GM23338 (cell line): ENCODE measurements around the gene ADIPOQ. TPM values are rescaled to one million over a fixed set of nuclear protein-coding genes. Genes with fewer than 3 reads are reported as not detected.

Source experiments
- ATAC-seq: fragments of 200-7000 bp; cut with Tn5 transposase; 3 replicates; pipeline ENCODE4 v1.9.1; 2020
- DNase-seq: peaks from one replicate; pipeline ENCODE4 v3.0.0-alpha.2; 2015; ENCODE audit warnings: low spot score
- H2AFZ ChIP-seq: fragments of 200-600 bp; sonication (generic); 2 replicates; pipeline ENCODE4 v1.8.0; 2016; ENCODE audit warnings: antibody characterized with exemption, mild to moderate bottlenecking, moderate library complexity
- H3F3A ChIP-seq: fragments of 200-600 bp; sonication (generic); replicated peaks from 2 replicates; pipeline ENCODE4 v1.8.0; 2017; ENCODE audit warnings: antibody characterized with exemption, mixed run types, low read depth
- H3K27ac ChIP-seq: fragments of 200-600 bp; sonication (generic); 2 replicates; pipeline ENCODE4 v1.6.1; 2016; ENCODE audit warnings: low read depth
- H3K27me3 ChIP-seq: fragments of 200-600 bp; sonication (generic); 2 replicates; pipeline ENCODE4 v1.8.0; 2016; ENCODE audit warnings: mild to moderate bottlenecking, mixed run types, moderate library complexity; ENCODE audit not compliant: insufficient read depth
- H3K36me3 ChIP-seq: fragments of 200-600 bp; sonication (generic); 2 replicates; pipeline ENCODE4 v1.8.0; 2016; ENCODE audit warnings: mild to moderate bottlenecking; ENCODE audit not compliant: insufficient read depth
- H3K4me1 ChIP-seq: fragments of 200-600 bp; sonication (generic); 2 replicates; pipeline ENCODE4 v1.8.0; 2016; ENCODE audit warnings: mild to moderate bottlenecking, moderate library complexity; ENCODE audit not compliant: insufficient read depth
- H3K4me2 ChIP-seq: fragments of 200-600 bp; sonication (generic); 2 replicates; pipeline ENCODE4 v1.7.1; 2017; ENCODE audit warnings: mixed run types
- H3K4me3 ChIP-seq: fragments of 200-600 bp; sonication (generic); 2 replicates; pipeline ENCODE4 v1.6.1; 2016; ENCODE audit warnings: mixed run types
- H3K79me2 ChIP-seq: fragments of 200-600 bp; sonication (generic); replicated peaks from 2 replicates; pipeline ENCODE4 v1.8.0; 2017; ENCODE audit warnings: mild to moderate bottlenecking; ENCODE audit not compliant: insufficient read depth
- H3K9me2 ChIP-seq: fragments of 200-600 bp; sonication (generic); 2 replicates; pipeline ENCODE4 v1.8.0; 2017; ENCODE audit not compliant: insufficient read depth
- H4K20me1 ChIP-seq: fragments of 200-600 bp; sonication (generic); replicated peaks from 2 replicates; pipeline ENCODE4 v1.8.0; 2017; ENCODE audit warnings: mild to moderate bottlenecking; ENCODE audit not compliant: insufficient read depth
- H3K27ac Mint-ChIP-seq: 2 replicates; pipeline ENCODE4 v1.8.0; 2020; ENCODE audit warnings: inconsistent platforms, mild to moderate bottlenecking, moderate library complexity, mixed read lengths
- H3K27me3 Mint-ChIP-seq: 3 replicates; pipeline ENCODE4 v1.8.0; 2022; ENCODE audit warnings: low read depth, mild to moderate bottlenecking, moderate library complexity, mixed read lengths, inconsistent platforms; ENCODE audit not compliant: insufficient read depth, poor library complexity
- H3K36me3 Mint-ChIP-seq: 3 replicates; pipeline ENCODE4 v1.8.0; 2021; ENCODE audit warnings: low read depth, mild to moderate bottlenecking, inconsistent platforms, moderate library complexity, mixed read lengths
- H3K4me1 Mint-ChIP-seq: 3 replicates; pipeline ENCODE4 v1.8.0; 2020; ENCODE audit warnings: mild to moderate bottlenecking, inconsistent platforms, mixed read lengths
- H3K4me3 Mint-ChIP-seq: 3 replicates; pipeline ENCODE4 v1.8.0; 2021; ENCODE audit warnings: moderate library complexity, mild to moderate bottlenecking, inconsistent platforms, mixed read lengths
- H3K9me3 Mint-ChIP-seq: 3 replicates; pipeline ENCODE4 v1.8.0; 2020; ENCODE audit warnings: moderate library complexity, mild to moderate bottlenecking, inconsistent platforms, mixed read lengths
- ETS1 ChIP-seq: IDR thresholded peaks from 2 replicates; pipeline ENCODE4 v1.6.1; 2016; ENCODE audit warnings: antibody characterized with exemption
- EZH2 ChIP-seq: fragments of 200-600 bp; sonication (generic); IDR thresholded peaks from one replicate; pipeline ENCODE4 v1.8.0; 2017; ENCODE audit warnings: antibody characterized with exemption, mild to moderate bottlenecking, low read depth; ENCODE audit not compliant: unreplicated experiment
- JUNB ChIP-seq: IDR thresholded peaks from one replicate; pipeline ENCODE4 v1.6.1; 2016; ENCODE audit warnings: antibody characterized with exemption; ENCODE audit not compliant: unreplicated experiment
- POLR2AphosphoS5 ChIP-seq: IDR thresholded peaks from 2 replicates; pipeline ENCODE4 v1.6.1; 2016; ENCODE audit warnings: antibody characterized with exemption, low read depth
- STAT1 ChIP-seq: IDR thresholded peaks from one replicate; pipeline ENCODE4 v1.6.1; 2016; ENCODE audit warnings: antibody characterized with exemption; ENCODE audit not compliant: unreplicated experiment
- polyA plus RNA-seq: library from polyadenylated mRNA; unstranded; fragments of >200 nt; fragmentation: Nextera tagmentation; extraction: Ambion mirVana; gene quantifications from 2 replicates; pipeline ENCODE4 v1.2.1, GENCODE V29; 2016
- total RNA-seq: library from RNA; depleted of rRNA; stranded (reverse); fragments of >200 nt; shearing (Covaris generic); gene quantifications from 2 replicates; pipeline ENCODE4 v1.2.3, GENCODE V29; 2014
- TF ChIP-seq, protein P1 (sequence below): IDR thresholded peaks from one replicate; pipeline ENCODE4 v1.6.1; 2018; ENCODE audit warnings: antibody characterized with exemption; ENCODE audit not compliant: unreplicated experiment

The ADIPOQ gene
- total and polyA plus RNA-seq, 2 experiments from 2014 or later: not detected

DNA sequence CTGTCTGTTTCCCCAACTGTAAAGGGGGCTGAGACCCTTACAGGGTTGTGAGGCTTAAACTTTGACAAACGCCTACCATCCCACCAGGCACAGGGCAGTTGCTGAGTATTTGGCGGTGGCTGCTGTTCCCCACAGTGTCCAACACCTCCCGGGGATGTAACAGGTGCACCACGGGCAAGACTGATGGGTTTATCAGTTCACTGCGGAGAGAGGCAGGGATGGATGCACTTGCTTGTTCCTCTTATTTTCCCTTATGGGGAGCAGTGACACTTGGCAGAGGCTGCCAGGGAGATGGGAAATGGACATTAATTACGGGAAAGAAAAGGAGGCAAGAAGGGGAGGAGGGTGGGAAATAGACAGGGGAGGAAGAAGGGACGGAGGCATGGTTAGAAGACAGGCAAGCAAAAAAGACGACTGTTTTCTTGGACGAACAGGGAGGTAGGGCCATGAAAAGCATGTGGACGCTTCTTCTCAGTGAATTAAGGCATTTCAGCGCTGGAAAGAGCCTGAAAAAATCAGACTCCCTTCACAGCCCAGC, 16.6 kb upstream of the ADIPOQ start:
- DNase-seq: no peak
- Mint-ChIP-seq H3K27me3 (peaks cover 32% of the 10 kb centered on the region), H3K9me3 (no peaks in the 10 kb centered on the region), H3K36me3 (no peaks in the 10 kb centered on the region), H3K27ac (no peak overlapping the region), H3K4me3 (peak overlapping the region; percentile 77), H3K4me1 (peaks cover 28% of the 10 kb centered on the region)
- H3K9me2 ChIP-seq: no peaks in the 10 kb centered on the region
- H3K4me2 ChIP-seq: peak overlapping the region; percentile 92
- no peak for TF ChIP-seq JUNB
- no peak for TF ChIP-seq EZH2
- TF ChIP-seq POLR2AphosphoS5: no peak
- no peak for TF ChIP-seq STAT1
- TF ChIP-seq, protein P1, sequence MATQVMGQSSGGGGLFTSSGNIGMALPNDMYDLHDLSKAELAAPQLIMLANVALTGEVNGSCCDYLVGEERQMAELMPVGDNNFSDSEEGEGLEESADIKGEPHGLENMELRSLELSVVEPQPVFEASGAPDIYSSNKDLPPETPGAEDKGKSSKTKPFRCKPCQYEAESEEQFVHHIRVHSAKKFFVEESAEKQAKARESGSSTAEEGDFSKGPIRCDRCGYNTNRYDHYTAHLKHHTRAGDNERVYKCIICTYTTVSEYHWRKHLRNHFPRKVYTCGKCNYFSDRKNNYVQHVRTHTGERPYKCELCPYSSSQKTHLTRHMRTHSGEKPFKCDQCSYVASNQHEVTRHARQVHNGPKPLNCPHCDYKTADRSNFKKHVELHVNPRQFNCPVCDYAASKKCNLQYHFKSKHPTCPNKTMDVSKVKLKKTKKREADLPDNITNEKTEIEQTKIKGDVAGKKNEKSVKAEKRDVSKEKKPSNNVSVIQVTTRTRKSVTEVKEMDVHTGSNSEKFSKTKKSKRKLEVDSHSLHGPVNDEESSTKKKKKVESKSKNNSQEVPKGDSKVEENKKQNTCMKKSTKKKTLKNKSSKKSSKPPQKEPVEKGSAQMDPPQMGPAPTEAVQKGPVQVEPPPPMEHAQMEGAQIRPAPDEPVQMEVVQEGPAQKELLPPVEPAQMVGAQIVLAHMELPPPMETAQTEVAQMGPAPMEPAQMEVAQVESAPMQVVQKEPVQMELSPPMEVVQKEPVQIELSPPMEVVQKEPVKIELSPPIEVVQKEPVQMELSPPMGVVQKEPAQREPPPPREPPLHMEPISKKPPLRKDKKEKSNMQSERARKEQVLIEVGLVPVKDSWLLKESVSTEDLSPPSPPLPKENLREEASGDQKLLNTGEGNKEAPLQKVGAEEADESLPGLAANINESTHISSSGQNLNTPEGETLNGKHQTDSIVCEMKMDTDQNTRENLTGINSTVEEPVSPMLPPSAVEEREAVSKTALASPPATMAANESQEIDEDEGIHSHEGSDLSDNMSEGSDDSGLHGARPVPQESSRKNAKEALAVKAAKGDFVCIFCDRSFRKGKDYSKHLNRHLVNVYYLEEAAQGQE: no peak
- no peak for TF ChIP-seq ETS1
- H3K27me3 ChIP-seq: peaks cover 61% of the 10 kb centered on the region
- H3K4me3 ChIP-seq: peak overlapping the region; percentile 64
- H3K36me3 ChIP-seq: no peaks in the 10 kb centered on the region
- H4K20me1 ChIP-seq: peaks cover 5% of the 10 kb centered on the region
- H3K27ac ChIP-seq: no peak overlapping the region
- H3K4me1 ChIP-seq: peaks cover 21% of the 10 kb centered on the region
- H3K79me2 ChIP-seq: no peaks in the 10 kb centered on the region
- H3F3A ChIP-seq: peaks cover 5% of the 10 kb centered on the region; the same call in 1 of the 2 replicates
- ATAC-seq: peak; percentile 6
- no peak overlapping the region for H2AFZ ChIP-seq

DNA sequence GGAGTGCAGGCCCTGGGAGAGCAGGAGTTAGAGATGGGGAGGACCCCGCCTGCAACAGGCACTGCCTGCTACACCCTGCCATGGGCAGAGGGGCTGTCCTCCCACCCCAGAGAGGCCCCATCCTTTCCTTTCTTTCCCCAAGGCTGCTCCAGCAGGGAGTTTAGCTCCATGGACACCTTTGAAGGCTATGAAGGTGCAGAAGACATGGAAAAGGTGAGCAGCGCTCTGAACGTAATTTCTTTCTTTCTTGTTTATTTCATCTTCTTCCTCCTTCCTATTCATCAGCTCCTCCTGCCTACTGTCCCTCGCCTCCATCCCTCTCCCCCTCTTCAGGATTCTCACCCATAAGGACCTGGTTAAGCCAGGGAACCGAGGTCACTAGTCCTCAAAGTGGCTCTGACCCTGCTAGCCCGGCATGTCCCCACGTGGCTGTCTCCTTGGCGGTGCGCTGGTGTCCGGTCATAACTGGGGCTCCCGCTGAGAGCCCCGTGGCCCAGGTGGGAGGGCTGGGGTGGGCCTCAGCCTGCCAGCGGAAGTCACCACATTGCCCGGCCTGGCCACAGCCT, 16.0 kb upstream of the ADIPOQ start:
- Histone ChIP-seq H3K4me1 (peaks cover 21% of the 10 kb centered on the region), H3K79me2 (no peaks in the 10 kb centered on the region), H3K4me2 (peak overlapping the region; percentile 92), H4K20me1 (peaks cover 5% of the 10 kb centered on the region), H3K4me3 (peak overlapping the region; percentile 64), H3K27ac (no peak overlapping the region), H3K9me2 (no peaks in the 10 kb centered on the region), H3K27me3 (peaks cover 61% of the 10 kb centered on the region), H3K36me3 (no peaks in the 10 kb centered on the region), H2AFZ (no peak overlapping the region), H3F3A (peaks cover 5% of the 10 kb centered on the region; the same call in 1 of the 2 replicates)
- peak; percentile 4 for ATAC-seq
- Mint-ChIP-seq H3K27me3 (peaks cover 32% of the 10 kb centered on the region), H3K36me3 (no peaks in the 10 kb centered on the region), H3K4me3 (peak overlapping the region; percentile 77), H3K9me3 (no peaks in the 10 kb centered on the region), H3K4me1 (peaks cover 28% of the 10 kb centered on the region), H3K27ac (no peak overlapping the region)
- DNase-seq: peak; percentile 33
- no peak for TF ChIP-seq STAT1
